Glutamatergic neuron (in vitro differentiated cells): ENCODE measurements around the gene ZC3H12C. TPM values are rescaled to one million over a fixed set of nuclear protein-coding genes. Genes with fewer than 3 reads are reported as not detected.

Experiments used
- DNase-seq: peaks from one replicate; pipeline ENCODE4 v3.0.0; 2022
- H3K27ac Mint-ChIP-seq: one replicate; pipeline ENCODE4 v1.8.0; 2020; ENCODE audit warnings: mild to moderate bottlenecking, mixed read lengths, inconsistent platforms; ENCODE audit not compliant: unreplicated experiment
- H3K27me3 Mint-ChIP-seq: one replicate; pipeline ENCODE4 v1.8.0; 2020; ENCODE audit warnings: mild to moderate bottlenecking, moderate library complexity, mixed read lengths, inconsistent platforms; ENCODE audit not compliant: unreplicated experiment
- H3K36me3 Mint-ChIP-seq: one replicate; pipeline ENCODE4 v1.8.0; 2020; ENCODE audit warnings: mild to moderate bottlenecking, mixed read lengths, inconsistent platforms; ENCODE audit not compliant: unreplicated experiment
- H3K4me1 Mint-ChIP-seq: one replicate; pipeline ENCODE4 v1.8.0; 2020; ENCODE audit warnings: mild to moderate bottlenecking, low read depth, mixed read lengths, inconsistent platforms; ENCODE audit not compliant: unreplicated experiment
- H3K4me3 Mint-ChIP-seq: one replicate; pipeline ENCODE4 v1.8.0; 2020; ENCODE audit warnings: mild to moderate bottlenecking, mixed read lengths, inconsistent platforms; ENCODE audit not compliant: unreplicated experiment
- H3K9me3 Mint-ChIP-seq: one replicate; pipeline ENCODE4 v1.8.0; 2020; ENCODE audit warnings: mild to moderate bottlenecking, moderate library complexity, mixed read lengths, inconsistent platforms; ENCODE audit not compliant: unreplicated experiment
- total RNA-seq: library from RNA; stranded (reverse); fragmentation: NEBNext Ultra II Directional; extraction: Animal tissue kit (Norgen Biotek cat#: 25700); gene quantifications from one replicate; pipeline ENCODE4 v1.2.1, GENCODE V29; 2021; ENCODE audit not compliant: unreplicated experiment
- TF ChIP-seq, protein P1 (sequence below): fragments of 200-600 bp; sonication (generic); IDR thresholded peaks from one replicate; pipeline ENCODE4 v1.5.0; 2021; ENCODE audit not compliant: partially characterized antibody, unreplicated experiment

ZC3H12C gene
- total RNA-seq, 1 donor from 2014 or later, result 60.6 TPM

DNA sequence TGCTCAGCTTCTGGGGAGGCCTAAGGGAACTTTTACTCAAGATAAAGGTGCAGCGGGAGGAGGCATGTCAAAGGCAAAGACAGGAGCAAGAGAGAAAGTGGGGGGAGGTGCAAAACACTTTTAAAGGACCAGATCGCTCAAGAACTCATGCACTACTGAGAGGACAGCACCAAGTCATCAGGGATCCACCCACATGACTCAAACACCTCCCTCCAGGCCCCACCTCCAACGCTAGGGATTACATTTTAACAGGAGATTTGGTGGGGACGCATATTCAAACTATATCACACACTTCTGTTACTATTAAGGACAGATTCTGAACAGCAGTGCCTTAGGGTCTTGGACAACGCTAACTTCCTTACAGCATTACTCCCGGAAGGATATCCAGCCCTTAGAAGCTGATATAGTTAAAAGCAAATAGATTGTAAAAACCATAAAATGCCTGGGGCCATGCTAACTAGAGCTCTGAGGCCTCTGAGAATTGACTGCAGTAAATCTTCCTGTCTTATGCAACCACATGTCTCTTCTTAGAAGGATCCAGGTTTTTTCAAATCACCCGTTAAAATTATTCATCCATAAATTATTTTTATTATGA, 16.7 kb upstream of the ZC3H12C start:
- Mint-ChIP-seq H3K4me3 (peak overlapping the region; percentile 44), H3K27me3 (no peaks in the 10 kb centered on the region), H3K27ac (peak overlapping the region; percentile 4), H3K9me3 (peaks cover 5% of the 10 kb centered on the region), H3K36me3 (no peaks in the 10 kb centered on the region), H3K4me1 (peaks cover 28% of the 10 kb centered on the region)
- TF ChIP-seq, protein P1, sequence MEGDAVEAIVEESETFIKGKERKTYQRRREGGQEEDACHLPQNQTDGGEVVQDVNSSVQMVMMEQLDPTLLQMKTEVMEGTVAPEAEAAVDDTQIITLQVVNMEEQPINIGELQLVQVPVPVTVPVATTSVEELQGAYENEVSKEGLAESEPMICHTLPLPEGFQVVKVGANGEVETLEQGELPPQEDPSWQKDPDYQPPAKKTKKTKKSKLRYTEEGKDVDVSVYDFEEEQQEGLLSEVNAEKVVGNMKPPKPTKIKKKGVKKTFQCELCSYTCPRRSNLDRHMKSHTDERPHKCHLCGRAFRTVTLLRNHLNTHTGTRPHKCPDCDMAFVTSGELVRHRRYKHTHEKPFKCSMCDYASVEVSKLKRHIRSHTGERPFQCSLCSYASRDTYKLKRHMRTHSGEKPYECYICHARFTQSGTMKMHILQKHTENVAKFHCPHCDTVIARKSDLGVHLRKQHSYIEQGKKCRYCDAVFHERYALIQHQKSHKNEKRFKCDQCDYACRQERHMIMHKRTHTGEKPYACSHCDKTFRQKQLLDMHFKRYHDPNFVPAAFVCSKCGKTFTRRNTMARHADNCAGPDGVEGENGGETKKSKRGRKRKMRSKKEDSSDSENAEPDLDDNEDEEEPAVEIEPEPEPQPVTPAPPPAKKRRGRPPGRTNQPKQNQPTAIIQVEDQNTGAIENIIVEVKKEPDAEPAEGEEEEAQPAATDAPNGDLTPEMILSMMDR, result no peak
- peak; percentile 22 for DNase-seq

DNA sequence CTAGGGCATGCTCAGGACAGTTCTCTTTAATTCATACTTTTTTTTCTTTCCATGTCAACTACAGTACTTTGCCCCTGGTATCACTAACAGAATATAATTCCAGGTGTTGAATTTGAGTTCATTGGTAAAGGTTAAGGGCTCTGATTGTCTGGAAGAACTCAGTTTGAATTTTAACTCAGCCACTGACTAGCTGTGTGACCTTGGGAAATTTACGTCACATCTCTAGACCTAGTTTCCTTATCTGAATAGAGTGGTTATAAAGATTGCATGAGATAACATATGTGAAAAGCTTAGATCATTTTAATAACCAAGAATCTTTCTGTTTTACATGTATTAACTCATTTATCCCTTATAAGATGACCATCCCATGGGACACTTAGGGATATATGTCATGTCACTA, 15.8 kb upstream of the ZC3H12C start:
- Mint-ChIP-seq H3K27me3 (no peaks in the 10 kb centered on the region), H3K36me3 (no peaks in the 10 kb centered on the region), H3K27ac (peak overlapping the region; percentile 89), H3K4me3 (no peak overlapping the region), H3K4me1 (peaks cover 28% of the 10 kb centered on the region), H3K9me3 (peaks cover 5% of the 10 kb centered on the region)
- no peak for DNase-seq
- TF ChIP-seq, protein P1, result no peak

DNA sequence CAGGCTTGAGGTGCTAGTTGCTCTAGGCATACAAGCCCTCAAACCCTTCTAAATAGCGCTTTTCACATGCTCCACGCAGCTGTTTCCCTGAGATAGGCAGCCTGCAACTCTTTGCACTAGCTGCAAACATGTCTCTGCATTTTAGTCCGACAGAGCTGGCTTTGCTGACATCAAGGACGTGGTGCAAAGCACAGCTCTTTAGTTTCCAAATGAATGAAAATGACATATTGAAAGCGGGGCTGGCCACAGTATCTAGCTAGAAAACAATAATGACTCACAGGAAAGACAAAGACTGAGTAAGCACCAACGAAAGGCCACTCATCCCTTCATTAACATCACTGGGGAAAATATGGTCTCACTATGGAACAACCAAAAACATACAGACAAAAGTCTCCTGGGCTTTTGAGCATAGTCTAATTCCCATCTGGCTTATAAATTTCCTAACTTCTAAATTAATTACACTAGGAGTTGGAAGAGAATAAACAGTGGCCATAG, 15.3 kb upstream of the ZC3H12C start:
- Mint-ChIP-seq H3K36me3 (no peaks in the 10 kb centered on the region), H3K27ac (peak overlapping the region; percentile 89), H3K27me3 (no peaks in the 10 kb centered on the region), H3K4me3 (no peak overlapping the region), H3K4me1 (peaks cover 28% of the 10 kb centered on the region), H3K9me3 (peaks cover 5% of the 10 kb centered on the region)
- no peak for DNase-seq
- TF ChIP-seq, protein P1, result no peak

DNA sequence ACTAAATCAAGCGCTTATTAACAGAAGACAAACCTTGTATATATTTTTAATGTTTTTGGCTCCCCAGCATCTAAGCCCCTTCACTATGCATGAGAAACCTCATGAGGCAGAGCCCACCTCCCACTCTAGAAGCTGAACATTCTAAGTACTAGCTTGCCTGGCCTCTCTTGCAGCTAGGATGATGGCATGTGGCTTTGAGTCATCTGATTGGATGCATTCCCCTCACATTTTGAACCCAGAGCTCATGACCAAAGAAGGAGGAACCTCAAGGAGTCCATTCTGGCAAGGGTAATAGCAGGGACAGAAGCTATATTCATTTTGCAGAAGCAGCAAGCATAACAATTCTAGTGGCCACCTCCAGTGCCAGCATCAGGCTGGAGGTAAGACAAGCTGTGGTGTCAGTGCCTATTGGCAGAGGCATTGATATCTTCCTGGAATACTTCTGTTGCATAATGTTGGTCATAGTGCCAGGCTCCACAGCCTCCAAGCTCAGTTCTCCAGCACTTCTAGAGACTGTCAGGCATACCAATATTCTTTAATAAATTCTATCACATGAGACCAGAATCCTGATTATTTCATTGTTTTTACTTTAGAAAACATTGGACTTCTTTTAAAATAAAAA, 14.2 kb upstream of the ZC3H12C start:
- no peaks in the 10 kb centered on the region for H3K27me3 Mint-ChIP-seq
- no peak for DNase-seq
- H3K27ac Mint-ChIP-seq, result no peak overlapping the region
- H3K36me3 Mint-ChIP-seq, result no peaks in the 10 kb centered on the region
- TF ChIP-seq, protein P1, result no peak
- H3K9me3 Mint-ChIP-seq, result peaks cover 5% of the 10 kb centered on the region
- no peak overlapping the region for H3K4me3 Mint-ChIP-seq
- peaks cover 28% of the 10 kb centered on the region for H3K4me1 Mint-ChIP-seq

DNA sequence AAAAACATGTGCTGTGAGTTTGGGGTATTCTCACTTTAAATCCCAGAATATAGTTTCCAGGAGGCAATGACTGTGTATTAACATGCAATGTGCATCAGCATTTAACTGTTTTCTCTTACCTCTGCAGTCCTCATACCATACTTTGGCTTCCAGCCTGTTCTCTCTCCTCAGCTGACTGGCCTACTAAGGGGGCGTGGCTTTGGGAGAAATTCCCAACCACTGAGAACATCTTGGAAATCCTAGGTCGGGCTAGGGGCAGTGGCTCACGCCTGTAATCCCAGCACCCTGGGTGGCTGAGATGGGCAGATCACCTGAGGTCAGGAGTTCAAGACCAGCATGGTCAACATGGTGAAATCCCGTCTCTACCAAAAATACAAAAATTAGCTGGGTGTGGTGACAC, 13.5 kb upstream of the ZC3H12C start:
- no peak overlapping the region for H3K27ac Mint-ChIP-seq
- peaks cover 28% of the 10 kb centered on the region for H3K4me1 Mint-ChIP-seq
- no peaks in the 10 kb centered on the region for H3K27me3 Mint-ChIP-seq
- TF ChIP-seq, protein P1, result no peak
- H3K4me3 Mint-ChIP-seq, result no peak overlapping the region
- no peak for DNase-seq
- peaks cover 5% of the 10 kb centered on the region for H3K9me3 Mint-ChIP-seq
- H3K36me3 Mint-ChIP-seq, result no peaks in the 10 kb centered on the region
